ENCODE measurements around the gene CALD1. TPM values are rescaled to one million over a fixed set of nuclear protein-coding genes. Genes with fewer than 3 reads are reported as not detected.
A peak's percentile ranks its signal among the peaks of the same experiment; 100 is the strongest.

Gene CALD1
- total RNA-seq, 6 experiments from 2014 or later: 1,066 to 1,726 (median 1,102) TPM

DNA sequence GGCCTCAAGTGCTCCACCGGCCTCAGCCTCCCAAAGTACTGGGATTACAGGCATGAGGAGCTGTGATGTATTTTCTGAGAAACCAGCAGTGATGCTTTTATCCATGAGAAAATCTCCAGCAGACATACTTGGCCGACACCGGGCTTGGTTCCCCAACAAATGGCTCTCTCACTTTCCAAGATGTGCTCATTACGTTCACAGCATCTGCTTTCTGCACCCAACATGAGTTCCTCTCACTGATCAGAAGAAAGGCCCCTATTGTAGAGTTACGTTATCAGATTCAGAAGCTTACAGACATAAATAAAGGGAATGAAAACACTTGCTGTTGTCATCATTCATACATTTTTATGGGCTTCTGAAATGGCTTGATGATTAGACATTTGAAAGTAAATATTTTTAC lies 95.0 kb downstream of the CALD1 start:
- Mint-ChIP-seq H3K4me3 (peak overlapping the region; percentile 55), H3K36me3 (ENCODE audit: low read depth) (peaks cover 47% of the 10 kb centered on the region), H3K27me3 (ENCODE audit: insufficient read depth) (peaks cover 21% of the 10 kb centered on the region), H3K27ac (peak overlapping the region; percentile 80), H3K9me3 (no peaks in the 10 kb centered on the region; the same call in 1 of the 2 replicates), H3K4me1 (ENCODE audit: low read depth) (peaks cover 77% of the 10 kb centered on the region)
- no peak for TF ChIP-seq CTCF (IDR thresholded peaks at IDR 0.05)
- no peak for DNase-seq

GRCh38 chr7:134875867-134876266 lies 96.4 kb downstream of the CALD1 start:
- Mint-ChIP-seq H3K4me1 (ENCODE audit: low read depth) (peaks cover 77% of the 10 kb centered on the region), H3K27ac (peak overlapping the region; percentile 80), H3K36me3 (ENCODE audit: low read depth) (peaks cover 38% of the 10 kb centered on the region), H3K27me3 (ENCODE audit: insufficient read depth) (peaks cover 26% of the 10 kb centered on the region), H3K4me3 (peak overlapping the region; percentile 55), H3K9me3 (no peaks in the 10 kb centered on the region; the same call in 1 of the 2 replicates)
- no peak for TF ChIP-seq CTCF (IDR thresholded peaks at IDR 0.05)
- peak; percentile 76 for DNase-seq

GRCh38 chr7:134878746-134879357 lies 99.4 kb downstream of the CALD1 start:
- peak; percentile 24 for TF ChIP-seq CTCF (IDR thresholded peaks at IDR 0.05)
- peaks cover 78% of the 10 kb centered on the region for H3K4me1 Mint-ChIP-seq (ENCODE audit: low read depth)
- peak overlapping the region; percentile 56 for H3K27ac Mint-ChIP-seq
- 0 out of 2 replicates have a peak overlapping the region, but pooled peaks have one; percentile 17 for H3K4me3 Mint-ChIP-seq
- H3K36me3 Mint-ChIP-seq (ENCODE audit: low read depth): peaks cover 43% of the 10 kb centered on the region
- DNase-seq: no peak
- no peaks in the 10 kb centered on the region; the same call in 1 of the 2 replicates for H3K9me3 Mint-ChIP-seq
- peaks cover 29% of the 10 kb centered on the region for H3K27me3 Mint-ChIP-seq (ENCODE audit: insufficient read depth)

GRCh38 chr7:134879815-134880475 lies 100.5 kb downstream of the CALD1 start:
- no peaks in the 10 kb centered on the region for H3K9me3 Mint-ChIP-seq
- H3K36me3 Mint-ChIP-seq (ENCODE audit: low read depth): peaks cover 40% of the 10 kb centered on the region
- H3K27me3 Mint-ChIP-seq (ENCODE audit: insufficient read depth): peaks cover 38% of the 10 kb centered on the region
- TF ChIP-seq CTCF (IDR thresholded peaks at IDR 0.05): no peak
- peak overlapping the region; percentile 69 for H3K27ac Mint-ChIP-seq
- H3K4me3 Mint-ChIP-seq: no peak overlapping the region; the same call in 1 of the 2 replicates
- DNase-seq: no peak
- H3K4me1 Mint-ChIP-seq (ENCODE audit: low read depth): peaks cover 76% of the 10 kb centered on the region

GRCh38 chr7:134882481-134882880 lies 103.0 kb downstream of the CALD1 start:
- peaks cover 3% of the 10 kb centered on the region; the same call in 1 of the 2 replicates for H3K9me3 Mint-ChIP-seq
- peak overlapping the region; percentile 42; the same call in 1 of the 2 replicates for H3K4me3 Mint-ChIP-seq
- DNase-seq: no peak
- peaks cover 51% of the 10 kb centered on the region for H3K27me3 Mint-ChIP-seq (ENCODE audit: insufficient read depth)
- peaks cover 81% of the 10 kb centered on the region for H3K4me1 Mint-ChIP-seq (ENCODE audit: low read depth)
- peaks cover 33% of the 10 kb centered on the region for H3K36me3 Mint-ChIP-seq (ENCODE audit: low read depth)
- H3K27ac Mint-ChIP-seq: peak overlapping the region; percentile 9
- no peak for TF ChIP-seq CTCF (IDR thresholded peaks at IDR 0.05)
